Globus pallidus (tissue), 1 donor: ENCODE data around the gene NAV2.
A peak's percentile ranks its signal among the peaks of the same experiment; 100 is the strongest.

Source experiments
- DNase-seq: peaks from one replicate; pipeline ENCODE4 v3.0.0-alpha.2; 2015; ENCODE audit warnings: low spot score

Gene NAV2

GRCh38 chr11:19712281-19713195 is at the start of gene NAV2:
TSS of gene NAV2 (plus strand) at chr11:19712837. CDS start at chr11:19713696, 859 bp downstream.
- DNase-seq, result peak; percentile 94

- no peak for DNase-seq
These were observed 49.4 kb upstream of the NAV2 start for GRCh38 chr11:19663206-19663605.

GRCh38 chr11:19664886-19665548 is 47.6 kb upstream of the NAV2 start:
- peak; percentile 38 for DNase-seq

GRCh38 chr11:19666951-19667350 is 45.7 kb upstream of the NAV2 start:
- DNase-seq, result peak; percentile 95

GRCh38 chr11:19669511-19669910 is 43.1 kb upstream of the NAV2 start:
- no peak for DNase-seq

- no peak for DNase-seq
These were observed 42.4 kb upstream of the NAV2 start for GRCh38 chr11:19670030-19670791.

- DNase-seq, result no peak
These were observed 39.9 kb upstream of the NAV2 start for GRCh38 chr11:19672586-19673206.

- DNase-seq, result peak; percentile 65
These were observed 38.5 kb upstream of the NAV2 start for GRCh38 chr11:19673924-19674729.

GRCh38 chr11:19674836-19675235 is 37.8 kb upstream of the NAV2 start:
- DNase-seq, result no peak

- no peak for DNase-seq
These were observed 37.2 kb upstream of the NAV2 start for GRCh38 chr11:19675397-19675796.

GRCh38 chr11:19676475-19677380 is 35.9 kb upstream of the NAV2 start:
- peak; percentile 47 for DNase-seq

- DNase-seq, result no peak
These were observed 35.1 kb upstream of the NAV2 start for GRCh38 chr11:19677381-19678080.

- DNase-seq, result peak; percentile 73
These were observed 32.4 kb upstream of the NAV2 start for GRCh38 chr11:19679952-19680828.

GRCh38 chr11:19680829-19681368 is 31.7 kb upstream of the NAV2 start:
- no peak for DNase-seq

GRCh38 chr11:19683141-19683805 is 29.4 kb upstream of the NAV2 start:
- DNase-seq, result peak; percentile 42

GRCh38 chr11:19683862-19684491 is 28.7 kb upstream of the NAV2 start:
- DNase-seq, result no peak

- no peak for DNase-seq
These were observed 26.4 kb upstream of the NAV2 start for GRCh38 chr11:19686234-19686633.
